SU-DHL-6 (cell line): ENCODE results near the gene UMODL1.

Experiments
- H2AFZ ChIP-seq: fragments of 200-600 bp; sonication (generic); 2 replicates; pipeline ENCODE4 v1.6.1; 2014; ENCODE audit warnings: low read depth, mild to moderate bottlenecking, moderate library complexity, mixed read lengths, antibody characterized with exemption, low read length; ENCODE audit not compliant: severe bottlenecking
- H3F3A ChIP-seq: fragments of 200-600 bp; shearing (Covaris generic); 2 replicates; pipeline ENCODE4 v1.6.0; 2016; ENCODE audit warnings: antibody characterized with exemption, mild to moderate bottlenecking; ENCODE audit not compliant: insufficient read depth
- H3K27ac ChIP-seq: fragments of 200-600 bp; sonication (generic); 2 replicates; pipeline ENCODE4 v1.5.1; 2016; ENCODE audit warnings: low read depth, mild to moderate bottlenecking, low read length, moderate library complexity, mixed read lengths
- H3K27me3 ChIP-seq: fragments of 200-600 bp; sonication (generic), shearing (Covaris generic); 2 replicates; pipeline ENCODE4 v1.6.0; 2014; ENCODE audit warnings: mild to moderate bottlenecking, low read length
- H3K36me3 ChIP-seq: fragments of 200-600 bp; sonication (generic); 2 replicates; pipeline ENCODE4 v1.6.1; 2014; ENCODE audit warnings: mild to moderate bottlenecking, low read length, mixed read lengths
- H3K4me2 ChIP-seq: fragments of 300-600, 200-600 bp; shearing (Covaris generic), sonication (generic); 2 replicates; pipeline ENCODE4 v1.6.0; 2014; ENCODE audit warnings: low read length, low read depth, mild to moderate bottlenecking; ENCODE audit not compliant: poor library complexity, severe bottlenecking
- H3K4me3 ChIP-seq: fragments of 200-600 bp; sonication (generic); 2 replicates; pipeline ENCODE4 v1.5.1; 2014; ENCODE audit warnings: antibody characterized with exemption, low read length, mild to moderate bottlenecking, mixed read lengths; ENCODE audit not compliant: insufficient read depth, poor library complexity, severe bottlenecking
- H3K79me2 ChIP-seq: fragments of 200-600 bp; sonication (generic); 2 replicates; pipeline ENCODE4 v1.6.1; 2014; ENCODE audit warnings: mild to moderate bottlenecking, low read length, moderate library complexity; ENCODE audit not compliant: insufficient read depth
- H3K9ac ChIP-seq: fragments of 200-600 bp; sonication (generic); 2 replicates; pipeline ENCODE4 v1.7.0; 2014; ENCODE audit warnings: mild to moderate bottlenecking, low read length
- H3K9me2 ChIP-seq: fragments of 200-600 bp; sonication (generic); replicated peaks from 2 replicates; pipeline ENCODE4 v1.6.1; 2014; ENCODE audit warnings: low read length; ENCODE audit not compliant: insufficient read depth
- H3K9me3 ChIP-seq: fragments of 200-600 bp; sonication (generic); 2 replicates; pipeline ENCODE4 v1.6.1; 2014; ENCODE audit warnings: low read length, mixed read lengths; ENCODE audit not compliant: insufficient read depth
- H4K20me1 ChIP-seq: fragments of 200-600 bp; sonication (generic); 2 replicates; pipeline ENCODE4 v1.6.1; 2014; ENCODE audit warnings: low read depth, mild to moderate bottlenecking, antibody characterized with exemption, low read length, moderate library complexity, mixed read lengths
- CTCF ChIP-seq: fragments of 200-600 bp; sonication (generic); IDR thresholded peaks from one replicate; pipeline ENCODE4 v1.5.1; 2017; ENCODE audit warnings: antibody characterized with exemption, mild to moderate bottlenecking, low read length, moderate library complexity; ENCODE audit not compliant: insufficient read depth, poor library complexity, severe bottlenecking
- EZH2phosphoT487 ChIP-seq: fragments of 200-600 bp; sonication (generic), shearing (Covaris generic); conservative IDR thresholded peaks from 2 replicates; pipeline ENCODE4 v1.6.1; 2018; ENCODE audit warnings: mild to moderate bottlenecking, antibody characterized with exemption, low read length, moderate library complexity, mixed read lengths

UMODL1 gene

GRCh38 chr21:42079008-42079938 is 8.2 kb downstream of the UMODL1 start:
- Histone ChIP-seq H3K9me3 (no peaks in the 10 kb centered on the region), H3F3A (no peaks in the 10 kb centered on the region), H3K9me2 (no peaks in the 10 kb centered on the region), H3K36me3 (no peaks in the 10 kb centered on the region), H3K4me3 (no peak overlapping the region), H3K27me3 (no peaks in the 10 kb centered on the region), H2AFZ (no peak overlapping the region), H3K79me2 (no peaks in the 10 kb centered on the region), H3K27ac (no peak overlapping the region), H3K4me2 (no peak overlapping the region), H4K20me1 (no peaks in the 10 kb centered on the region), H3K9ac (no peak overlapping the region)
- no peak for TF ChIP-seq EZH2phosphoT487
- no peak for TF ChIP-seq CTCF

DNA sequence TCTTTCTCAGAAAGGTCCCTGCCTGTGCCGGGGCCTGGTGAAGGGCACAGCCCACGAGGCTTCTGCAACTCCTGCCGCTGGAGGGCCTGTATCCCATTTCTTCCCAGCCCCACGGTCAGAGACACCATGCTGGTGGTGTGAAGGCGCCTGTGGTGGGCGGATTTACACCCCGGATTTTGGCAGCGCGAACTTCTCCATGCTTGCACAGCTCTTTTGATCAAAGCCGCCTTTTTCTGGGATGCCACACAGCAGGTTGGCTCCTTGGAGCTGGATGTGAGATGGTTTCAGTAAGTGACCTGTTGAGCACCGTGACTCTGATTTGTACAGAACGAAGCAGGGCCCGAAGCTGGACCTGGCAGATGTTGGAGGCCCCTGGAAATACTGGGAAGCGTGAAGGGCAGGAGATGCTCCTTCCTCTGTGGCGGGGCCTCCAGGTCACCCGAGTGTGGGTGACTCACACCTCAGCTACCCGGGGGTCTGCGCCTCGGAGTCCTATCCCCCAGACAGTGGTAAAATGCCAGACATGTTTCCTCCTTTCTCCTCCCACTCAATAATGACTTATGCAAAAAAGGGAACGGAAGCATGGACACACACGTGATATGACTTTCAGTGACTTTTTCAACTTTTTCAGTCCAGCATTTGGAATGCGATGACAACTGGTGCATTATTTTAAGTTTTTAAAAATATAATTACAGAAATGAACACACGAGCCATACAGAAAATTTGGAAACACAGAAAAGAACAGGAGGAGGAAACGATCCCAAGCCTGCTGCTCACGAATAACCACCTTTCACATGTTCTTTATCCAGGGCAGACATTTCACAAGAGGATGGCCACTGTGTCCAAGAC is 9.0 kb downstream of the UMODL1 start:
- Histone ChIP-seq H3K27ac (no peak overlapping the region), H3K36me3 (no peaks in the 10 kb centered on the region), H3K9ac (no peak overlapping the region), H3K9me2 (no peaks in the 10 kb centered on the region), H3K9me3 (no peaks in the 10 kb centered on the region), H4K20me1 (no peaks in the 10 kb centered on the region), H3K79me2 (no peaks in the 10 kb centered on the region), H2AFZ (no peak overlapping the region), H3K27me3 (no peaks in the 10 kb centered on the region), H3K4me2 (no peak overlapping the region), H3F3A (no peaks in the 10 kb centered on the region), H3K4me3 (no peak overlapping the region)
- TF ChIP-seq EZH2phosphoT487, result no peak
- TF ChIP-seq CTCF, result no peak

DNA sequence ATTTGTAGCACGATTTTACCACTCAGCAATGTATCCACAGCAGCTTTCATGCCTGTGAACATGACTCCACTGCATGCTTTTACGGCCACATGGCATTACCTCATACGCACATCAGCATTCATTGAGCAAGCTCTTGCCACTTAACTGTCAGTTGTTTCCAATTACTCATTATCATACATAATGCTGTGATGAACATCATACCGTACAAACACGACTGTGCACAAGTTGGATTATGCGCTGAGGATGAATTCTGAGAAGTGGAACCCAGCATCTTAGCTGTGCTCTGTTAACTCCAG is 9.6 kb downstream of the UMODL1 start:
- no peaks in the 10 kb centered on the region for H3K36me3 ChIP-seq
- H3K9ac ChIP-seq, result no peak overlapping the region
- H2AFZ ChIP-seq, result no peak overlapping the region
- TF ChIP-seq CTCF (no peak), EZH2phosphoT487 (no peak)
- H3K4me3 ChIP-seq, result no peak overlapping the region
- no peaks in the 10 kb centered on the region for H3K9me3 ChIP-seq
- no peaks in the 10 kb centered on the region for H3F3A ChIP-seq
- H4K20me1 ChIP-seq, result no peaks in the 10 kb centered on the region
- no peaks in the 10 kb centered on the region for H3K79me2 ChIP-seq
- H3K4me2 ChIP-seq, result no peak overlapping the region
- H3K9me2 ChIP-seq, result no peaks in the 10 kb centered on the region
- no peaks in the 10 kb centered on the region for H3K27me3 ChIP-seq
- no peak overlapping the region for H3K27ac ChIP-seq
